HCT116 (cell line): ENCODE data around the gene GTF2IRD1.

Experiments used
- EZH2 ChIP-seq: fragments of 200-600 bp; sonication (generic); IDR thresholded peaks from 2 replicates; pipeline ENCODE4 v1.6.1; 2017; ENCODE audit warnings: antibody characterized with exemption, mixed run types
- ZNF274 ChIP-seq: fragments of 200-500 bp; sonication (Bioruptor generic); IDR thresholded peaks from 2 replicates; pipeline ENCODE4 v1.6.1; 2014; ENCODE audit warnings: mild to moderate bottlenecking, low read depth, low read length, inconsistent platforms

DNA sequence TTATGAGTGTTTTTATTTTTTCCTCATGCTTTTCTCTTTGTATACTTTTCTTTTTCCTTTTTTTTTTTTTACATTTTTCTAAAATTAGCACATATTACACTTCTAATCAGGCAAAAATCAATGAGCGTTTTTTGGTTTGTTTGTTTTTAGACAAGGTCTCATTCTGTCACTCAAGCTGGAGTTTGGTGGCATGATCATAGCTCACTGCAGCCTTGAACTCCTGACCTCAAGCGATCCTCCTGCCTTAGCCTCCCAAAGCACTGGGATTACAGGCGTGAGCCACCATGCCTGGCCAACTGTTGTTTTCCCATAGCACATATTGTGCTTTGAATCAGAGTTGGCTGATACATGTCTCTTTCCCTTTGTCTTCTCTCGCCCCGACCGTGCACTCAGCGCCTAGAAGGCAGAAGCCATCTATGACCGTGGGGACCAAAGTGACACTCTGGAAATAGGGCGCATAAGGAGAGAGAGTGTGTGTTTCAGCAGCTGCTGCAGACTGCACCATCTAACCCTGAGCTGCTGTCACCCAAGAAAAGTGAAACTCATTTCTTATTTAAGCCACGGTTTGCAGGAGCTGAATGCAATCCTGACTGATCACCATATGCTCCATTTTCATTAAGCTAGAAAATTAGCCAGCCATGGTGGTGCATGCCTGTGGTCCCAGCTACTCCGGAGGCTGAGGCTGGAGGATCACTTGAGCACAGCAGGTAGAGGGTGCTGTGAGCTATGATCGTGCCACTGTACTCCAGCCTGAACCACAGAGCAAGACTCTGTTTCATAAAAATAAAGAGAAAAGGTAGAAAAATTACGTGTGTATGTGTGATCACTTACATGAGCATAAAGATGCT lies 162.5 kb downstream of the GTF2IRD1 start:
- TF ChIP-seq EZH2 = no peak
- no peak for TF ChIP-seq ZNF274
